ENCODE results near the gene ENTPD8.
A peak's percentile ranks its signal among the peaks of the same experiment; 100 is the strongest.

The ENTPD8 gene

DNA sequence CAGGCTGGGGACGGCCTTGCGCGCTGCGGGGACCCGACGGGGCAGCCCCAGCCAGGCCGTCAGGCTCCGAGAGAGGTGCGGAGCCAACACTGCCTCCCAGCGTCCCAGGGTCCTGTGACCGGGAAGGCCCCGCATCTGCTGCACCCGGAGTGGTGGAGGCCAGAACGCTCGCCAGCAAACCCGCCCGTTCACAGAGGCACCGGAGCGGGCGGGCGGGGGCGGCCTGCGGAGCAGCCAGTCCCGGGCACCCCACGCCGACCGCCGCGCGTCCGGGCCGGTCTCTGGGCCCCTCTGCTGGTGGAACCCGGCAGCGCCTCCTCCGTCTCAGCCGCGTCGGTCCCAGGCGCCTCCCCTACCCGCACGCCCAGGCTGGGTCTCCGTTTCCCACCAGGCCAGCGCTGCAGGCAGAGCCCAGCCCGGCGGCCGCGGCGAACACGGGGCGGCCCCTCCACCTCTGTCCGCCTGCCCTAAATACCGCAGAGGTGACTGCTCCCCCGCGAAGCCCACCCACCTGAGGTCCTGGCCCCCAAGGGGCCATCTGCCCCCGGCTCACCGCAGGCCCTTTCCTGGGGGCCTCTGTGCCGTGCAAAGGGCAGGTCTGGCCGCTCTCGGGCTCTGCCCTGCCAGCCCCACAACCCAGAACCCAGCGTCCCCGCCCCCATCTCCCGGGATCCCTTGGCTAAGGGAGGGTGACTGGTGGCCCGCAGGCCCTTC is 34.1 kb downstream of the ENTPD8 start:
- peak; percentile 92 for DNase-seq (ENCODE audit: low spot score)
- TF ChIP-seq CTCF (IDR thresholded peaks at IDR 0.05; ENCODE audit: extremely low read depth, missing control alignments): peak; percentile 60

GRCh38 chr9:137406085-137406760 is 34.9 kb downstream of the ENTPD8 start:
- DNase-seq (ENCODE audit: low spot score): no peak
- TF ChIP-seq CTCF (IDR thresholded peaks at IDR 0.05; ENCODE audit: extremely low read depth, missing control alignments): no peak

- no peak for DNase-seq (ENCODE audit: low spot score)
Observed at GRCh38 chr9:137405677-137406081, 35.5 kb downstream of the ENTPD8 start.

DNA sequence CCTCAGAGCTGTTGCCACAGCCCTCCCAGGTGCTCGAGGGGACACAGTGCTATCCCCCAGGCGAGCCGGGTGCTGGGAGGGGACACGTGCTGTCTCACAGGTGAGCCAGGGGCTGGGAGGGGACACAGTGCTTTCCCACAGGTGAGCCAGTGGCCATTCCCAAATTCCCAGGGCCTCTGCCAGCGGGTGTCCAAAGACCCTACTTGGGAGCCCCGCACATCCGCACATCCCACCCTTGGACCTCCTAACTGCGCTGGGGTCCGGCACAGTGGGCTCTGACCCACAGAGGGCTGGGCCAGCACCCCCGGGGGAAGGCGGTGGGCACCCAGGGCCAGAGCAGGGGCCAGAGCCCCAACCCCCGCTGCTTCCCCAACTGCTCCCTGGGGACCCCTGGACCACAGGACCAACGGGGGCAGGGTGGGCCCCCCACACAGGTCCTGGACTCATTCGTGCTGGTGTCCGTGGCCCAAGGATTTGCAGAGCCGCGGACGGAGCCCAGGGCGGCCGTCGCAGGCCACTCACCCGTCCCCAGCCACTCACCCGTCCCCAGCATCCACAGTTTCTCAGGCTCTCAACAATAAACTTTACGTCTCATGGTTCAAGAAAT is 36.1 kb downstream of the ENTPD8 start:
- TF ChIP-seq CTCF (IDR thresholded peaks at IDR 0.05; ENCODE audit: extremely low read depth, missing control alignments): no peak
- no peak for DNase-seq (ENCODE audit: low spot score)

More at GRCh38 chr9:137405677-137406081, 35.5 kb downstream of the ENTPD8 start:
- no peak for TF ChIP-seq CTCF (IDR thresholded peaks at IDR 0.05; ENCODE audit: extremely low read depth, missing control alignments)

- DNase-seq (ENCODE audit: low spot score): no peak
- no peak for TF ChIP-seq CTCF (IDR thresholded peaks at IDR 0.05; ENCODE audit: extremely low read depth, missing control alignments)
Observed at GRCh38 chr9:137403269-137403668, 37.9 kb downstream of the ENTPD8 start.

DNA sequence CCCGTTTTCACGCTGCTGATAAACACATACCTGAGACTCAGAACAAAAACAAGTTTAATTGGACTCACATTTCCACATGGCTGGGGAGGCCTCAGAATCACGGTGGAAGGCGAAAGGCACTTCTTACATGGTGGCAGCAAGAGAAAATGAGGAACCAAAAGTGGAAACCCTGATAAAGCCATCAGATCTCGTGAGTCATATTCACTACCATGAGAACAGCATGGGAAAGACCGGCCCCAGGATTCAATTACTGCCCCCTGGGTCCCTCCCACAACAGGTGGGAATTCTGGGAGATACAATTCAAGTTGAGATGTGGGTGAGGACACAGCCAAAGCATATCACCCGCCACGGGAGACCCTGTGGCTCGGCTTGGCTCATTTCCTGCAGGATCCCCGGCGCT is 38.4 kb downstream of the ENTPD8 start:
- no peak for TF ChIP-seq CTCF (IDR thresholded peaks at IDR 0.05; ENCODE audit: extremely low read depth, missing control alignments)
- no peak for DNase-seq (ENCODE audit: low spot score)

All from GM20000 (cell line).